NCI-H1105 treated with DMSO at 0.1 percent for 48 hours (cell line): ENCODE data around the gene CYP4A11.
A peak's percentile ranks its signal among the peaks of the same experiment; 100 is the strongest.
"Not testable (repeated sequence)": the region's sequence is repeated elsewhere in the genome, so short reads cannot be mapped to it uniquely, and the experiment has no call there.

Source experiments
- DNase-seq: peaks from one replicate; lab custom pipeline; 2025; lab: John Stamatoyannopoulos, UW

CYP4A11 gene

GRCh38 chr1:46910790-46911189 lies 30.5 kb downstream of the CYP4A11 start:
- no peak for DNase-seq

DNA sequence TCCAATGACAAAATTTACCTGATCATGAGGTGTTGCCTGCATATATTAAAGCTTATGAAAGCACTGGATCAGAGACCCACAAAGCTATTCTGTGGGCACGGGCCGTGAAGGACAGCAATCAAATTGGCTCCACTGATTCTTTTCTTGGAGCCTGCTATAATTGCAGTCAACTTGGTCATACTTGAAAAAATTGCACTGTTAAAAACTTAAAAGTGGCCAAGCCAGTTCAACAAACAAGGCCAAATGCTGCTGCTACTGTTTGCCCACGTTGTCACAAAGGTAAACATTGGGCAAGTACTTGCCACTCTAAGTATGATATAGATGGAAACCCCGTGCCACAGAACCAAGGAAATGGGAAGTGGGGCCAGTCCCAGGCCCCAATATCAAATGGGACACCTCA lies 37.8 kb downstream of the CYP4A11 start:
- peak; percentile 31 for DNase-seq

- no peak for DNase-seq
Observed at GRCh38 chr1:46900401-46900800, 40.9 kb downstream of the CYP4A11 start.

- not testable (repeated sequence) for DNase-seq
Observed at GRCh38 chr1:46881656-46882055, 59.6 kb downstream of the CYP4A11 start.
